ENCODE results near the gene TPR. TPM values are rescaled to one million over a fixed set of nuclear protein-coding genes. Genes with fewer than 3 reads are reported as not detected.
A peak's percentile ranks its signal among the peaks of the same experiment; 100 is the strongest.

TPR gene
- total RNA-seq, 3 donors from 2014 or later (not counting 1 experiment from before 2014, with no cell fraction given), result 96.8 to 137 (median 116) TPM

- 83% methylated on average over 8 of the region's 8 CpGs for WGBS (ENCODE audit: insufficient coverage)
- TF ChIP-seq CTCF (IDR thresholded peaks at IDR 0.05), result no peak
- Histone ChIP-seq H3K36me3 (ENCODE audit: control insufficient read depth, insufficient read depth, low read length) (no peaks in the 10 kb centered on the region), H3K27me3 (ENCODE audit: control insufficient read depth, insufficient read depth, low read length) (no peaks in the 10 kb centered on the region), H3K27ac (ENCODE audit: low read length) (no peak overlapping the region), H3K4me1 (ENCODE audit: control insufficient read depth, insufficient read depth, low read length) (no peaks in the 10 kb centered on the region), H3K4me3 (ENCODE audit: low read length) (no peak overlapping the region), H3K9me3 (ENCODE audit: control insufficient read depth, insufficient read depth, low read length) (no peaks in the 10 kb centered on the region)
- no peaks in the 10 kb centered on the region for H3K9me3 Mint-ChIP-seq
- peaks cover 10 to 21% of the 10 kb centered on the region in 2 donors for H3K27me3 Mint-ChIP-seq (ENCODE audit: low read depth in 2 of 2)
- no peak overlapping the region for H3K4me3 Mint-ChIP-seq
- intact Hi-C loops (cut with micrococcal nuclease), result no loop called here
- no peaks in the 10 kb centered on the region for H3K36me3 Mint-ChIP-seq
- H3K4me1 Mint-ChIP-seq, result no peaks in the 10 kb centered on the region
- ATAC-seq, result no peak
- no peak overlapping the region for H3K27ac Mint-ChIP-seq
- DNase-seq, result no peak
Observed at GRCh38 chr1:186282466-186282865, 92.6 kb downstream of the TPR start.

- Mint-ChIP-seq H3K4me1 (no peaks in the 10 kb centered on the region), H3K9me3 (no peaks in the 10 kb centered on the region), H3K27ac (no peak overlapping the region), H3K27me3 (ENCODE audit: low read depth in 2 of 2) (peaks cover 0 to 7% of the 10 kb centered on the region in 2 donors), H3K4me3 (no peak overlapping the region), H3K36me3 (no peaks in the 10 kb centered on the region)
- intact Hi-C loops (cut with micrococcal nuclease), result no loop called here
- WGBS (ENCODE audit: insufficient coverage), result 91% methylated on average over 2 of the region's 2 CpGs
- Histone ChIP-seq H3K4me1 (ENCODE audit: control insufficient read depth, insufficient read depth, low read length) (no peaks in the 10 kb centered on the region), H3K27ac (ENCODE audit: low read length) (no peak overlapping the region), H3K9me3 (ENCODE audit: control insufficient read depth, insufficient read depth, low read length) (no peaks in the 10 kb centered on the region), H3K4me3 (ENCODE audit: low read length) (no peak overlapping the region), H3K36me3 (ENCODE audit: control insufficient read depth, insufficient read depth, low read length) (no peaks in the 10 kb centered on the region), H3K27me3 (ENCODE audit: control insufficient read depth, insufficient read depth, low read length) (no peaks in the 10 kb centered on the region)
- no peak for TF ChIP-seq CTCF (IDR thresholded peaks at IDR 0.05)
- DNase-seq (no peak), ATAC-seq (no peak)
Observed at GRCh38 chr1:186275822-186276221, 99.2 kb downstream of the TPR start.

GRCh38 chr1:186272486-186272885, 102.6 kb downstream of the TPR start:
- H3K9me3 Mint-ChIP-seq, result peaks cover 0 to 3% of the 10 kb centered on the region in 2 donors
- no peaks in the 10 kb centered on the region for H3K36me3 Mint-ChIP-seq
- Histone ChIP-seq H3K27me3 (ENCODE audit: control insufficient read depth, insufficient read depth, low read length) (no peaks in the 10 kb centered on the region), H3K4me3 (ENCODE audit: low read length) (no peak overlapping the region), H3K9me3 (ENCODE audit: control insufficient read depth, insufficient read depth, low read length) (no peaks in the 10 kb centered on the region), H3K36me3 (ENCODE audit: control insufficient read depth, insufficient read depth, low read length) (no peaks in the 10 kb centered on the region), H3K27ac (ENCODE audit: low read length) (no peak overlapping the region), H3K4me1 (ENCODE audit: control insufficient read depth, insufficient read depth, low read length) (no peaks in the 10 kb centered on the region)
- intact Hi-C loops (cut with micrococcal nuclease), result no loop called here
- TF ChIP-seq CTCF (IDR thresholded peaks at IDR 0.05), result no peak
- no peak overlapping the region for H3K27ac Mint-ChIP-seq
- 60% methylated on average over 1 of the region's 1 CpG for WGBS (ENCODE audit: insufficient coverage)
- H3K4me3 Mint-ChIP-seq, result no peak overlapping the region
- ATAC-seq, result no peak
- peaks cover 0 to 3% of the 10 kb centered on the region in 2 donors for H3K27me3 Mint-ChIP-seq (ENCODE audit: low read depth in 2 of 2)
- DNase-seq, result peak in 1 of 2 donors; percentile 47
- no peaks in the 10 kb centered on the region for H3K4me1 Mint-ChIP-seq

- Histone ChIP-seq H3K27ac (ENCODE audit: low read length) (no peak overlapping the region), H3K4me1 (ENCODE audit: control insufficient read depth, insufficient read depth, low read length) (no peaks in the 10 kb centered on the region), H3K9me3 (ENCODE audit: control insufficient read depth, insufficient read depth, low read length) (no peaks in the 10 kb centered on the region), H3K27me3 (ENCODE audit: control insufficient read depth, insufficient read depth, low read length) (no peaks in the 10 kb centered on the region), H3K4me3 (ENCODE audit: low read length) (no peak overlapping the region), H3K36me3 (ENCODE audit: control insufficient read depth, insufficient read depth, low read length) (no peaks in the 10 kb centered on the region)
- H3K36me3 Mint-ChIP-seq, result no peaks in the 10 kb centered on the region
- no peak for ATAC-seq
- WGBS (ENCODE audit: insufficient coverage), result 81% methylated on average over 5 of the region's 6 CpGs
- H3K4me3 Mint-ChIP-seq, result no peak overlapping the region
- H3K27ac Mint-ChIP-seq, result no peak overlapping the region
- H3K9me3 Mint-ChIP-seq, result peaks cover 0 to 5% of the 10 kb centered on the region in 2 donors
- no peak for DNase-seq
- TF ChIP-seq CTCF (IDR thresholded peaks at IDR 0.05), result no peak
- intact Hi-C loops (cut with micrococcal nuclease), result no loop called here
- peaks cover 0 to 3% of the 10 kb centered on the region in 2 donors for H3K27me3 Mint-ChIP-seq (ENCODE audit: low read depth in 2 of 2)
- H3K4me1 Mint-ChIP-seq, result no peaks in the 10 kb centered on the region
Observed at GRCh38 chr1:186271032-186271431, 104.0 kb downstream of the TPR start.

Measured in natural killer cell (primary cell).